ENCODE measurements around the gene CNNM2. TPM values are rescaled to one million over a fixed set of nuclear protein-coding genes. Genes with fewer than 3 reads are reported as not detected.

Gene CNNM2
- total RNA-seq, 4 donors from 2014 or later = 15.2 to 19.2 (median 15.9) TPM

DNA sequence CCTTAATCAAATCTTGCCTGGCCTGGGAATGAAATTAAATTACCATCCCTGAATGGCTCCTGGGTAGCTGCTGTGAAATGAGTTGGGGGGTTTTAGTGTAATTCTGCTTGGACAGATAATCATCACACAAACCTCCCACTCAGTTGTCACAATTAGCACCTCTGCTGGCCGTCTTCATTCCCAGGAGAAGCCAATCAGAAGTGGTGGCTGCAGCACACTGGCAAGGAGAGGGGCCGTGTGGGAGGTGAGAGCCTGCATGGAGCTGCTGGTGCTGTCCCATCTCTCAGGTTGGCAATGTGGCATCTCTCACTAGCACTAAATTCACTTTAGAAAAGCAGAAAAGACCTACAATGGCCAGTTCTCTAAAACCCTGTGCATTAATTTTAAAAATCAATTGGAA lies 182.5 kb downstream of the CNNM2 start:
- no peaks in the 10 kb centered on the region for H3K9me3 ChIP-seq
- intact Hi-C loops (cut with DNase I) = no loop called here
- TF ChIP-seq POLR2A (IDR thresholded peaks at IDR 0.05) = no peak
- TF ChIP-seq, protein P1, sequence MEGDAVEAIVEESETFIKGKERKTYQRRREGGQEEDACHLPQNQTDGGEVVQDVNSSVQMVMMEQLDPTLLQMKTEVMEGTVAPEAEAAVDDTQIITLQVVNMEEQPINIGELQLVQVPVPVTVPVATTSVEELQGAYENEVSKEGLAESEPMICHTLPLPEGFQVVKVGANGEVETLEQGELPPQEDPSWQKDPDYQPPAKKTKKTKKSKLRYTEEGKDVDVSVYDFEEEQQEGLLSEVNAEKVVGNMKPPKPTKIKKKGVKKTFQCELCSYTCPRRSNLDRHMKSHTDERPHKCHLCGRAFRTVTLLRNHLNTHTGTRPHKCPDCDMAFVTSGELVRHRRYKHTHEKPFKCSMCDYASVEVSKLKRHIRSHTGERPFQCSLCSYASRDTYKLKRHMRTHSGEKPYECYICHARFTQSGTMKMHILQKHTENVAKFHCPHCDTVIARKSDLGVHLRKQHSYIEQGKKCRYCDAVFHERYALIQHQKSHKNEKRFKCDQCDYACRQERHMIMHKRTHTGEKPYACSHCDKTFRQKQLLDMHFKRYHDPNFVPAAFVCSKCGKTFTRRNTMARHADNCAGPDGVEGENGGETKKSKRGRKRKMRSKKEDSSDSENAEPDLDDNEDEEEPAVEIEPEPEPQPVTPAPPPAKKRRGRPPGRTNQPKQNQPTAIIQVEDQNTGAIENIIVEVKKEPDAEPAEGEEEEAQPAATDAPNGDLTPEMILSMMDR (IDR thresholded peaks at IDR 0.05) = no peak
- no peak overlapping the region for H3K27ac ChIP-seq
- H3K36me3 ChIP-seq = peaks cover 37 to 43% of the 10 kb centered on the region in 2 donors
- WGBS, 2 donors = 86 to 91% methylated on average over 2 of the region's 2 CpGs
- no peak for DNase-seq
- H3K4me3 ChIP-seq (replicated peaks in 1 of 3) = no peak overlapping the region
- H3K27me3 ChIP-seq = no peaks in the 10 kb centered on the region
- H3K4me1 ChIP-seq = no peaks in the 10 kb centered on the region

DNA sequence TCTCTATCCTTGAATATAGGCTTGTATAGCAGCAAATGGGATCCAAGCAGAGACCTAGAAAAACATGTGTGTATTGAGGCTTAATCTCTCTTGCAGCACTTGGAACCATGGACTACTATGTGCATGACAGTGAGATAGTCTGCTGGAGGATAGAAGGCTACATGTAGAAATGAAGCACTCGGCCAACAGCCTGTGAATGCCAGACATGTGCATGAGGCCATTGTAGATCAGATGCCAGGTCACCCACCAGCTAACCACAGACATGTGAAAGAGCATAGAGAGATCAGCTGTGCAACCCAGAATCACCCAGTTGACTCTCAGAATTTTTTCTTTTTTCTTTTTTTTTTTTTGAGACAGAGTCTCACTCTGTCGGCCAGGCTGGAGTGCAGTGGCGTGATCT lies 184.1 kb downstream of the CNNM2 start:
- no peaks in the 10 kb centered on the region for H3K4me1 ChIP-seq
- intact Hi-C loops (cut with DNase I) = no loop called here
- DNase-seq = no peak
- no peaks in the 10 kb centered on the region for H3K27me3 ChIP-seq
- 89 to 94% methylated on average over 3 of the region's 3 CpGs for WGBS, 2 donors
- no peak for TF ChIP-seq POLR2A (IDR thresholded peaks at IDR 0.05)
- TF ChIP-seq, protein P1 (IDR thresholded peaks at IDR 0.05) = no peak
- H3K4me3 ChIP-seq (replicated peaks in 1 of 3) = no peak overlapping the region
- H3K27ac ChIP-seq = no peak overlapping the region
- H3K9me3 ChIP-seq = no peaks in the 10 kb centered on the region
- peaks cover 30 to 38% of the 10 kb centered on the region in 2 donors for H3K36me3 ChIP-seq

DNA sequence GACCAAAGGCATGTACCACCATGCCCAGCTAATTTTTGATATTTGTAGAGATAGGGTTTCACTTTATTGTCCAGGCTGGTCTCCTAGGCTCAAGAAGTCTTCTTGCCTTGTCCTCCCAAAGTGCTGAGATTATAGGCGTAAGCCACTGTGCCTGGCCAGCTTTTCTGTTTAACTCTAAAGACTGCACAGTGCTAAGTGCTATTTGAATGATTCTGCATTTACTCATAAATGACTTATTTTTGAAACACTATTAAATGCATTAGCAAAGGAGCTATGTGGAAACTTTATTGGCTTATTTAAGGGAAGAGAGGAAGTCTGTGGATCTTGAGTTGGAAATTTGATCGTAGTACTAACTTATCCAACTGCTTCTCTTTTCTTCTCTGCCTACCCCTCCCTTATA lies 185.9 kb downstream of the CNNM2 start:
- no peaks in the 10 kb centered on the region for H3K9me3 ChIP-seq
- no peak overlapping the region for H3K4me3 ChIP-seq (replicated peaks in 1 of 3)
- 95 to 96% methylated on average over 2 of the region's 2 CpGs for WGBS, 2 donors
- peaks cover 0 to 6% of the 10 kb centered on the region in 2 donors for H3K4me1 ChIP-seq
- no peak for TF ChIP-seq POLR2A (IDR thresholded peaks at IDR 0.05)
- TF ChIP-seq, protein P1 (IDR thresholded peaks at IDR 0.05) = no peak
- H3K27ac ChIP-seq = no peak overlapping the region
- intact Hi-C loops (cut with DNase I) = no loop called here
- peaks cover 15 to 21% of the 10 kb centered on the region in 2 donors for H3K36me3 ChIP-seq
- no peaks in the 10 kb centered on the region for H3K27me3 ChIP-seq
- DNase-seq = no peak

DNA sequence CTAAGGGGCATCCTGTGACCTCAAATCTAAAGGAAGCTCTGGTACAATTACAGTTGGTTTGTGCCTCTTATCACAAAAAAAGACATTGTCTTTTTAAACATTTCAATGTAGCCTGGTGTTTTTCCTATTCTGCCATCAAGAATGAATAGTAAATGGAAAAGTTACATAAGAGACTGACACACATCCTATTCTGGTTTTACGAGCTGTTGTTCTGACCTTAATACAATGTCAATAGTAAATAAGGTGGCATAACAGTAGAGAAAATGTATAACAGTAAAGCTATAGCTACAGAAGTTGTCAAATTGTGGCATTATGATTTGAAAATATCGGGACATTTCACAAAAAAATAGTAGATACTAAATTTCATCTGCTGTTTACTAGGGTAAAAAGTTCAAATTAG lies 186.6 kb downstream of the CNNM2 start:
- no peaks in the 10 kb centered on the region for H3K9me3 ChIP-seq
- H3K36me3 ChIP-seq = peaks cover 8 to 15% of the 10 kb centered on the region in 2 donors
- intact Hi-C loops (cut with DNase I) = no loop called here
- no peak for TF ChIP-seq POLR2A (IDR thresholded peaks at IDR 0.05)
- TF ChIP-seq, protein P1 (IDR thresholded peaks at IDR 0.05) = no peak
- no peak overlapping the region for H3K4me3 ChIP-seq (replicated peaks in 1 of 3)
- WGBS, 2 donors = 44 to 48% methylated on average over 2 of the region's 2 CpGs
- H3K27ac ChIP-seq = no peak overlapping the region
- H3K27me3 ChIP-seq = no peaks in the 10 kb centered on the region
- peaks cover 0 to 11% of the 10 kb centered on the region in 2 donors for H3K4me1 ChIP-seq
- DNase-seq = no peak

DNA sequence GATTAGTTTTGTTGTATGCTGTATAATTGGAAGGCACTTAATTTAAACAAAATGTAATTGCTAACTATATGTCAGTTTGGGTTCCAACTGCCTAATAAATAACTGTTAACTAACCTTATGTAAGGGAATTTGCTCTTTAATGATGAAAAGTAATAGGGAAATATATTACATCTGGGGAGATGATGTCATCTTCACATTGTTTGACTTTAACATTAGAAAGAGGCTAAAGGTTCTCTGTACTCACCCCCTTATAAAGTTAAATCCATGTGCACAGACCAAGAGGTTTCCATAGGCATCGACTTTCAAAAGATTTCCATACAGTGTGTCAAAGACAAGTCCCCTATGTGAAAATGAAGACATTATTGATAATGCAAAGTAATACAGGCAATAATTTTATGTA lies 187.4 kb downstream of the CNNM2 start:
- no peak overlapping the region for H3K27ac ChIP-seq
- no peak overlapping the region for H3K4me3 ChIP-seq (replicated peaks in 1 of 3)
- no peak for DNase-seq
- 89 to 93% methylated on average over 1 of the region's 1 CpG for WGBS, 2 donors
- H3K27me3 ChIP-seq = no peaks in the 10 kb centered on the region
- intact Hi-C loops (cut with DNase I) = no loop called here
- peaks cover 5 to 10% of the 10 kb centered on the region in 2 donors for H3K36me3 ChIP-seq
- peaks cover 6 to 18% of the 10 kb centered on the region in 2 donors for H3K4me1 ChIP-seq
- TF ChIP-seq POLR2A (IDR thresholded peaks at IDR 0.05) = no peak
- no peaks in the 10 kb centered on the region for H3K9me3 ChIP-seq

DNA sequence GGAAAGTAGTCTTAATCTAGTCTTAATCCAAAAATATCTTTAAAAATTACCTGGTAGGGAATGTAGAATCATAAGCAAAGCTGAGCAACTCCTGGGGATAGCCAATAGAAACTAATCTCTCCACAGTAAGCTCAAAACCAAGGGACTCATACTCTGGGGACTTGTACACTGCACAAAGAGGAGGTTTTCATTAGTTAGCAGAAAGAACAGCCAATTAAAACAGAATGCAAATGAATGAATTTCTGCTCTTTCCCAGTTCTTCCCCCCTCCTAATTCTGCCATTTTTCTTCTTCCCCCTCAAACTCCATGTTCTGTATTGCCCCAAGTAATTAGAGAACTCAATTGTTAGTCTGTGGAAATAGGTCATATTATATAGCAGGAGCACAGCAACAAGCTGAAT lies 188.4 kb downstream of the CNNM2 start:
- no peak overlapping the region for H3K4me3 ChIP-seq (replicated peaks in 1 of 3)
- H3K27ac ChIP-seq = no peak overlapping the region
- intact Hi-C loops (cut with DNase I) = no loop called here
- H3K27me3 ChIP-seq = no peaks in the 10 kb centered on the region
- peaks cover 17 to 29% of the 10 kb centered on the region in 2 donors for H3K4me1 ChIP-seq
- no peaks in the 10 kb centered on the region for H3K9me3 ChIP-seq
- TF ChIP-seq POLR2A (IDR thresholded peaks at IDR 0.05) = no peak
- TF ChIP-seq, protein P1 (IDR thresholded peaks at IDR 0.05) = no peak
- H3K36me3 ChIP-seq = peaks cover 0 to 6% of the 10 kb centered on the region in 2 donors
- no peak for DNase-seq
